Skeletal muscle satellite cell (primary cell): Measurements from ENCODE around the gene FFAR2.
"Not testable (repeated sequence)": the region's sequence is repeated elsewhere in the genome, so short reads cannot be mapped to it uniquely, and the experiment has no call there.

ENCODE experiments used
- H3K27me3 ChIP-seq: 2 replicates; pipeline ENCODE4 v1.7.0; 2013; ENCODE audit warnings: low read length; ENCODE audit not compliant: control insufficient read depth, insufficient read depth
- H3K36me3 ChIP-seq: 2 replicates; pipeline ENCODE4 v1.7.0; 2013; ENCODE audit warnings: mild to moderate bottlenecking, control low read depth, low read length; ENCODE audit not compliant: insufficient read depth
- H3K4me1 ChIP-seq: 2 replicates; pipeline ENCODE4 v1.7.0; 2013; ENCODE audit warnings: low read length; ENCODE audit not compliant: control insufficient read depth, insufficient read depth
- H3K4me2 ChIP-seq: 2 replicates; pipeline ENCODE4 v1.7.0; 2013; ENCODE audit warnings: mild to moderate bottlenecking, low read length
- H3K4me3 ChIP-seq: 2 replicates; pipeline ENCODE4 v1.7.0; 2013; ENCODE audit warnings: low read length
- H3K9ac ChIP-seq: 2 replicates; pipeline ENCODE4 v1.7.0; 2013; ENCODE audit warnings: mild to moderate bottlenecking, low read depth, low read length, moderate library complexity
- H3K9me3 ChIP-seq: replicated peaks from 2 replicates; pipeline ENCODE4 v1.7.0; 2013; ENCODE audit warnings: mild to moderate bottlenecking, control low read depth, low read length

FFAR2 gene

DNA sequence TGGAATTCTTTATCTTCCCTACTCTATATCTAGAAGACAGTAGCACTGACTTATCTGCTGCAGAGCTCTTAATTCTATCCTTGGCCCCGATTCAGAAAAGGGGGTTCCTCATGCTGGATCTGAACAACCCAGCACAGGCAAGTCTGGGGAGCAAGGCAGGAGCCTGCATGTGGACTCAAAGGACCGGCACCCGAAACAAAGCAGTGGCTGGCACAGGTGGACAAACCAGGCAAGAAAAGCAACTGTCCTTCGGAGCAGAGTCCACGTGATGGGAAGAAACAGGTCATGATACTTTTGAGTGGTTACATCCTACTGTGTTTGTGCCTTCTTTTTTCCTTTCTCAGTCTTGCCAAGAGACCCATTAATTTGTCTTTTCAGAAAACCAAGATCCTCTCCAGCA lies 38.9 kb upstream of the FFAR2 start:
- no peak overlapping the region for H3K9ac ChIP-seq
- H3K36me3 ChIP-seq: no peaks in the 10 kb centered on the region
- H3K4me3 ChIP-seq: no peak overlapping the region
- H3K4me1 ChIP-seq: no peaks in the 10 kb centered on the region
- H3K27me3 ChIP-seq: peaks cover 5% of the 10 kb centered on the region
- no peak overlapping the region for H3K4me2 ChIP-seq
- no peaks in the 10 kb centered on the region for H3K9me3 ChIP-seq

DNA sequence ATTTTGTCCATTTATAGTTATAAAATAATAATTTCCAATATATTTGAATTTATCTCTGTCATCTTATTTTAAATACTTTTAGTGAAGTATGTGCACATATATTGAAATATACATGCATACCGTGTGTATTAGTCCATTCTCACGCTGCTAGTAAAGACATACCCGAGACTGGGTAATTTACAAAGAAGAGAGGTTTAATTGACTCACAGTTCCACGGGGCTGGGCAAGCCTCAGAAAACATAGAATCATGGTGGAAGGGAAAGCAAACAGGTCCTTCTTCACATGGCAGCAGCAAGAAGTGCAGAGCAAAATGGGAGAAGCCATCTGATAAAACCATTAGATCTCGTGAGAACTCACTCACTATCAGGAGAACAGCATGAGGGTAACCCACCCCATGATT lies 37.6 kb upstream of the FFAR2 start:
- H3K36me3 ChIP-seq: no peaks in the 10 kb centered on the region
- peaks cover 5% of the 10 kb centered on the region for H3K27me3 ChIP-seq
- no peaks in the 10 kb centered on the region for H3K4me1 ChIP-seq
- no peaks in the 10 kb centered on the region for H3K9me3 ChIP-seq
- H3K9ac ChIP-seq: no peak overlapping the region
- no peak overlapping the region for H3K4me2 ChIP-seq
- H3K4me3 ChIP-seq: no peak overlapping the region

DNA sequence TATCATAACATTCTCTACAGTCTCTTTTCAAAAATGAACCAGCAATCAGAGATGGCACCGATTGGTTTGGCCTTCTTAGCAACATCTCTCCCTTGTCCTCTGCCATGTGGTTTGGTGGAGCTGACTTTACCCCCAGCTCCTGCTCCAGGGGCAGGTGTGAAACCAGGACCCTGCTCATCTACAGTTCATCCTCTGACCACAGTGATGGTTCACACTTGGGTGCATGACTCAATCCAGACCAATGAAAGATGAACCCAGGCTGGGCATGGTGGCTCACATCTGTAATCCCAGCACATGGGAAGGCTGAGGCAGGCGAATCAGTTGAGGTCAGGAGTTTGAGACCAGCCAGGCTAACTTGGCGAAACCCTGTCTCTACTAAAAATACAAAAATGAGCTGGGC lies 33.6 kb upstream of the FFAR2 start:
- Histone ChIP-seq H3K27me3 (peaks cover 11% of the 10 kb centered on the region), H3K4me2 (no peak overlapping the region), H3K9ac (no peak overlapping the region), H3K4me1 (no peaks in the 10 kb centered on the region), H3K9me3 (no peaks in the 10 kb centered on the region), H3K36me3 (no peaks in the 10 kb centered on the region), H3K4me3 (no peak overlapping the region)

DNA sequence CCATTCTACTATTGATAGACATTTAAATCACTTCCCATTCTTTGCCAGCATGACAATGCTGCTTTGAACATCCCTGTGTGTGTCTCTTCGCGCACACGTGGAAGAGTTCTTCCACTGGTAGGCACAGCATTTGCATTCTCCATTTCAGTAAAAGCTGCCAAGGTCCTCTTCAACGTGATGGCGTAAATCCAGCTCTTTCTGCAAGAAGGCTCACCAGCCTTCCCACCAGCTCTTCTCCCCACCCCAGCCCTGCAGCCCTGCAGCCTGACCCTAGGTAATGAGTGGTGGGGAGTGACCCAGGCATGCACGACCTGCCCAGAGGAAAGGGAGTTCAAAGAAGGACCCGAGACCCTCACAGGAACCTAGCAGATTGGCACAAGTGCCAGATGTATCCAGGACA lies 31.7 kb upstream of the FFAR2 start:
- no peak overlapping the region for H3K4me2 ChIP-seq
- H3K9me3 ChIP-seq: no peaks in the 10 kb centered on the region
- no peak overlapping the region for H3K4me3 ChIP-seq
- no peak overlapping the region for H3K9ac ChIP-seq
- H3K4me1 ChIP-seq: no peaks in the 10 kb centered on the region
- peaks cover 19% of the 10 kb centered on the region for H3K27me3 ChIP-seq
- no peaks in the 10 kb centered on the region for H3K36me3 ChIP-seq

DNA sequence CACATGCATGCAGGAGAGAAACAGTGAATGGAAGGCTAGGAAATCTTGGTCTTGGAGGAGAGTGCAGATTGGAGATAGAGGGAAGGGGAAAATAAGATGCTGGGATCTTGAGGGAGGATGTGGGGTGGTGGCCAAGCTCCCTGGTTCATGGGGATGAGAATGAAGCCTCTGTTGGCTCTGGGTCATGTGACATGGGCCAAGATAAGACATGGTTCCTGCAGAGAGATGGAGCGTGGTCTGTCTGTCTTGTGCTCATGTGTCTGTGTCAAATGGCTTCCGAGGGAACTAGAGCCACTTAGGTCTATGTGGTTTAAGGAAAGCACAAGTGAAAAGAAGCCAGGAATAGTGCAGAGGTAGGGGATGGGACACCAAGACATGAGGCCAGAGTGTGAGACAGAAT lies 30.8 kb upstream of the FFAR2 start:
- Histone ChIP-seq H3K9ac (no peak overlapping the region), H3K27me3 (peaks cover 24% of the 10 kb centered on the region), H3K9me3 (no peaks in the 10 kb centered on the region), H3K4me3 (no peak overlapping the region), H3K4me1 (no peaks in the 10 kb centered on the region), H3K36me3 (no peaks in the 10 kb centered on the region), H3K4me2 (no peak overlapping the region)

DNA sequence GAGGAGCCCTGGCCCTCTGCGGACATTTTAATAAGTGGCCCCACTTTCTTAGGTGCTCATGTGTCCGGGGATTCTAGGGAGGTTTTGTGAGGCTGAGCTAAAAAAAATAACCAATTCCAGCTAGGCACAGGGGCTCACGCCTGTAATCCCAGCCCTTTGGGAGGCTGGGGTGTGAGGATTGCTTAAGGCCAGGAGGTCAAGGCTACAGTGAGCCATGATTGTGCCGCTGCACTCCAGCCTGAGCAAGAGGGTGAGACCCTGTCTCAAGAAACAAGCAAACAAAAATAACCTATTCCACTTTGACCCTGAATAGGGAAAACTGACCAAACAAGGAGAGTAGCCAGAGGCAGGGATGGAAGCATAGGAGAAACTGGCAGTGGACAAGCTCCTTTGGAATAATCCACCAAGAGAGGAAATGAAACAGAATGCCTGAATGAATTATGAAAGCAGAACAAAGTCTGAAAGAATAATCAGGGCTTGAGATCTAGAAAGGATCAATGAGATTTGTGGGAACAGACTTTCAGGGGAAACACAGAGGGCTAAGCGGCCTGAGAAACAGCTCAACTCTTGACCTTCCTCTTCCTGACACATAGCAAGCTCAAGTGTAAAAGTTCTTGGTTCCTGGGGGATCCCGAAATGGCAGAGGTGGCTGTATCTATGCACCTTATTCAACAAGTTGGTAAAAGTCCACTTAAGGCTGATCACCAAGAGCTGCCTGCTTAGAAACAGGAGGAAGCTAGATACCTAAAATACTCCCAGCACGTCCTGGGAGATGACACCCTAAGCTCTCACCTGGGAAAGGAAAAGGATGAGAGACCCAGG lies 30.1 kb upstream of the FFAR2 start:
- H3K9ac ChIP-seq: no peak overlapping the region
- no peaks in the 10 kb centered on the region for H3K9me3 ChIP-seq
- no peaks in the 10 kb centered on the region for H3K4me1 ChIP-seq
- no peak overlapping the region for H3K4me3 ChIP-seq
- H3K4me2 ChIP-seq: no peak overlapping the region
- H3K27me3 ChIP-seq: peaks cover 24% of the 10 kb centered on the region
- no peaks in the 10 kb centered on the region for H3K36me3 ChIP-seq

DNA sequence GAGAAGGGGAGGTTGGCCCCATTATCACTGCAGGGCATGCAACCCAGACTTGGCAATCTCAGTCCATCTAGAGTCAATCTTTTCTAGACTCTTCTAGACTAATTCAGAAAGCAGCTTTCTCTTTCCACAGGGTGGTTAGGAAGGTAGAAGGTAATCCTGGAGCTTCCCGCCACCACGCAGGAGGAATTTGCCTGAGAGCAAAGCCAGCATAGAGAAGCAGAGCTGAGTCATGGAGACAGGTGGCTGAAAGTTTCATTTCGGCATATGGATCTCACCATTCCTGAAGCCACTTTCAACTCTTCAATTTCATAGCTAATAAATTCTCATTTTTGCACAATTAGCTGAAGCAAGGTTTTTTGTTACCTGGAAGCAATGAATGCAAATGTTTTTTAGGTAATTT lies 29.0 kb upstream of the FFAR2 start:
- Histone ChIP-seq H3K4me1 (no peaks in the 10 kb centered on the region), H3K27me3 (peaks cover 24% of the 10 kb centered on the region), H3K4me2 (no peak overlapping the region), H3K36me3 (no peaks in the 10 kb centered on the region), H3K9me3 (no peaks in the 10 kb centered on the region), H3K4me3 (no peak overlapping the region), H3K9ac (no peak overlapping the region)

DNA sequence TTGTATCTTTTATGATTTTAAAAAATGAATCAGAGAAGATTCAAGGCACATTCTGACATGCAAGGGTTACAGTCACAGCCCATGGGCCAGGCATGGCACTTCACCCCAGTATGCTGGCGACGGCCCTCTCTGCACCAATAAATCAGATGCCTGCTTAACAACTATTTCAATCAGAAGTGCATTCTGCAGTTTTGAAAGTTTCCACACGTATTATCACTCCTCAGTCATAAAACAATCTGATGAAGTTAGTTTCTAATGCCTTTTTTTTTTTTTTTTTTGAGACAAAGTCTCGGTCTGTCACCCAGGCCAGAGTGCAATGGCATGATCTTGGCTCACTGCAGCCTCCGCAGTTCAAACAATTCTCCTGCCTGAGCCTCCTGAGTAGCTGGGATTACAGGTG lies 28.3 kb upstream of the FFAR2 start:
- Histone ChIP-seq H3K4me1 (no peaks in the 10 kb centered on the region), H3K27me3 (peaks cover 24% of the 10 kb centered on the region), H3K4me3 (no peak overlapping the region), H3K9ac (no peak overlapping the region), H3K9me3 (no peaks in the 10 kb centered on the region), H3K36me3 (no peaks in the 10 kb centered on the region), H3K4me2 (no peak overlapping the region)

DNA sequence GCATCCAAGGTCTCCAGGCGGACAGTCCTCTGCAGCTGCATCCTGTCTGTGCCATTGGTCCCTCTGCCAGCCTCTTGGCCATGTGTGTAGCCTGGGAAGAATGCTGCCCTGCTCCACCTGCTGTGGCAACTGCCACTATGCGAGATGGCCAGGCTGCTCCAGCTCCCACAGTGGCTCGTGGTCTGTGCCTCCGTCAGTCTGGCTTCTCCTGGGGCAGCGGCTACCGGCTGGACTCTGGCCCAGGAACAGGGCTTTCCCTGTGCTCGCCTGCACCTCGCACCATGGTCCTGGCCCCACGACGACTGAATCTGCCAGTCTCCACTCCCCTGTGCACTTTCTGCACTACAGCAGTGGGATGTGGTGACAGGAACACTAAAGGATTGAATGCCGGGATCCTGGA lies 26.7 kb upstream of the FFAR2 start:
- Histone ChIP-seq H3K9ac (no peak overlapping the region), H3K4me2 (no peak overlapping the region), H3K9me3 (no peaks in the 10 kb centered on the region), H3K36me3 (no peaks in the 10 kb centered on the region), H3K4me1 (no peaks in the 10 kb centered on the region), H3K4me3 (no peak overlapping the region), H3K27me3 (peaks cover 27% of the 10 kb centered on the region)

DNA sequence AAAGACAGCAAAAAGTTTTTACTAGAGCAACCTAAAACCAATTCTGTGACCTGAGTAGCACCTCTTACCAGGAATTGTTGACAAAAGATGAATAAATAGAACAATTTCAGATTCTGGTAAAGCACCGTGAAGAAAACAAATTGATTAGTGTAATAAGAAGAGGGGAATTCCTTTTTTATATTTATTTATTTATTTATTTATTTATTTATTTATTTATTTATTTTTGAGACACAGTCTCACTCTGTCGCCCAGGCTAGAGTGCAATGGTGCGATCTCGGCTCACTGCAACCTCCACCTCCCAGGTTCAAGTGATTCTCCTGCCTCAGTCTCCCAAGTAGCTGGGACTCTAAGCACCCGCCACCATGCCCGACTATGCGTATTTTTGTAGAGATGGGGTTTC lies 24.7 kb upstream of the FFAR2 start:
- H3K4me2 ChIP-seq, H3K4me3 ChIP-seq, H3K4me1 ChIP-seq, H3K36me3 ChIP-seq, H3K9ac ChIP-seq, H3K9me3 ChIP-seq: not testable (repeated sequence)
- peaks cover 19% of the 10 kb centered on the region for H3K27me3 ChIP-seq

DNA sequence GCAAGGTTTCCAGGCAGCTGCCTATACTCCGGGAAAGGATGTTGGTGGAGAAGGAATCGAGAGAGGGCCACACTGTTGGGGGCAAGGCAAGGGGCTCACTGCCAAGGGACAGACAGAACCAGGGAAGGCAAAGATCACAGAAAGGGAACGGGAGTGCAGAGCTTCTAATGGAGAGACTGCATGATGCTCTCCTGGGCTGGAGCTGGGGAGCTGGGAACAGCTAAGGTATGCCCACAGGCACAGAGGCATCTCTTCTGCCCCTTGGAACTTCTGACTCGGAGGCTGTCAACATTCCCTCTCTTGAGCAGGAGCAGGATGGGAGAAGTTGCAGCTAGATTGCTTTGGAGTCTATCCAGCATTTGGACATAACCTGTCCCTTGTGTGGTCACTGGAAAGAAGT lies 22.4 kb upstream of the FFAR2 start:
- H3K36me3 ChIP-seq: no peaks in the 10 kb centered on the region
- H3K9ac ChIP-seq: no peak overlapping the region
- no peaks in the 10 kb centered on the region for H3K9me3 ChIP-seq
- H3K4me1 ChIP-seq: no peaks in the 10 kb centered on the region
- no peak overlapping the region for H3K4me2 ChIP-seq
- peaks cover 9% of the 10 kb centered on the region for H3K27me3 ChIP-seq
- no peak overlapping the region for H3K4me3 ChIP-seq

DNA sequence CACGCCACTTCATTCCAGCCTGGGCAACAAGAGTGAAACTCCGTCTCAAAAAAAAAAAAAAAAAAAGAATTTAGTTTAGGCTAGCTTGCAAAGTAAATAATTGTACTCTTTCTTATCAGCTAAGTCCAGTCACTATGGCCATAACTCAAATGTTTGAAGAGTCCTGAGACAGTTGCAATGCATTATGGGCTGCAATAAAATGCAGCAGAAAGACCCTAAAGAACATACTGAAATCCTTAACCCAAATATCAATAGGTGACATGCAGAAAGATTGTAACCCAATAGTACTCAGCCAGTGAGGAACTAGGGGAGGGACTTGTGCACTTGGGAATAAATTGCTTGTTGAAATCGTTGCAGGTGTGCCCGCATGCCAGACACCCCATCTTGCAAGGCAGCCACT lies 20.9 kb upstream of the FFAR2 start:
- no peak overlapping the region for H3K4me3 ChIP-seq
- H3K9ac ChIP-seq: no peak overlapping the region
- H3K36me3 ChIP-seq: no peaks in the 10 kb centered on the region

More for the DNA sequence above, 20.9 kb upstream of the FFAR2 start:
- Histone ChIP-seq H3K27me3 (peaks cover 3% of the 10 kb centered on the region), H3K9me3 (no peaks in the 10 kb centered on the region), H3K4me2 (no peak overlapping the region), H3K4me1 (no peaks in the 10 kb centered on the region)
